Kidney (tissue), 14 donors: Measurements from ENCODE around the gene BSPRY. TPM values are rescaled to one million over a fixed set of nuclear protein-coding genes. Genes with fewer than 3 reads are reported as not detected.
A peak's percentile ranks its signal among the peaks of the same experiment; 100 is the strongest.
"Not testable (repeated sequence)": the region's sequence is repeated elsewhere in the genome, so short reads cannot be mapped to it uniquely, and the experiment has no call there.

Source experiments
- DNase-seq, 5 donors: peaks; one replicate each; pipeline ENCODE4 v3.0.0-alpha.2; 2013 to 2020
- FAIRE-seq: peaks from 2 replicates; lab custom pipeline; 2012; peaks lifted over from hg19 to GRCh38; lab: Jason Lieb, UNC
- H3K27ac ChIP-seq, 2 donors: one replicate each; pipeline ENCODE4 v1.7.0; 2013; ENCODE audit warnings: low read depth in 2 of 2, low read length in 2 of 2, inconsistent platforms in 1 of 2
- H3K27me3 ChIP-seq: one replicate; pipeline ENCODE4 v1.7.1; 2013; ENCODE audit warnings: low read length, inconsistent platforms; ENCODE audit not compliant: control insufficient read depth, insufficient read depth
- H3K36me3 ChIP-seq, 3 donors: one replicate each; pipeline versions ENCODE4 v1.7.0 to v1.7.1; 2013; ENCODE audit warnings: low read length in 3 of 3, control low read depth in 1 of 3, inconsistent platforms in 1 of 3; ENCODE audit not compliant: insufficient read depth in 3 of 3, control insufficient read depth in 2 of 3
- H3K4me1 ChIP-seq, 3 donors: one replicate each; pipeline versions ENCODE4 v1.7.0 to v1.7.1; 2013; ENCODE audit warnings: low read length in 3 of 3, inconsistent platforms in 1 of 3, low read depth in 1 of 3; ENCODE audit not compliant: control insufficient read depth in 2 of 3, insufficient read depth in 2 of 3
- H3K4me3 ChIP-seq, 3 donors: one replicate each; pipeline versions ENCODE4 v1.7.0 to v1.8.1; 2013; ENCODE audit warnings: low read length in 3 of 3, control low read depth in 1 of 3, inconsistent platforms in 1 of 3
- H3K9ac ChIP-seq, 3 donors: one replicate each; pipeline versions ENCODE4 v1.7.0 to v1.7.1; 2013; ENCODE audit warnings: low read length in 3 of 3, control low read depth in 1 of 3, inconsistent platforms in 1 of 3
- H3K9me3 ChIP-seq, 3 donors: one replicate each; pipeline versions ENCODE4 v1.7.0 to v1.7.1; 2013; ENCODE audit warnings: low read length in 3 of 3, control low read depth in 1 of 3, inconsistent platforms in 1 of 3; ENCODE audit not compliant: control insufficient read depth in 2 of 3, insufficient read depth in 1 of 3
- intact Hi-C: fragments of 100-400 bp; cut with DNase I; formaldehyde crosslinking; loops from one replicate; pipeline ENCODE4 v1.11.1; 2022
- polyA plus RNA-seq: library from polyadenylated mRNA; stranded (reverse); fragments of 350-450 nt; fragmentation: Illumina TruSeq; extraction: RNeasy Lipid Tissue Mini Kit (QIAGEN cat#74804); gene quantifications from one replicate; pipeline ENCODE4 v1.2.3, GENCODE V29; 2014; ENCODE audit warnings: low read depth, low replicate concordance; ENCODE audit not compliant: insufficient read depth
- total RNA-seq: library from RNA; stranded (reverse); fragmentation: NEBNext Ultra II Directional; extraction: Animal tissue kit (Norgen Biotek cat#: 25700); gene quantifications from one replicate; pipeline ENCODE4 v1.2.1, GENCODE V29; 2021
- TF ChIP-seq, protein P1 (sequence below): IDR thresholded peaks from 3 replicates; pipeline ENCODE4 v1.5.1; 2012; ENCODE audit warnings: mild to moderate bottlenecking, moderate library complexity, borderline replicate concordance; ENCODE audit not compliant: insufficient read depth; ENCODE audit errors: extremely low read depth
- donor health status: control.
- donor health status: control.
- donor health status: control.
- donor health status: control.
- donor health status: control.
- donor health status: DM: yes; HTN: yes; CAD: no.
- donor health status: Normal renal cell carcinoma (clear cell type).

The BSPRY gene
- total and polyA plus RNA-seq, 2 donors from 2014 or later = 14.5 to 18.0 TPM

DNA sequence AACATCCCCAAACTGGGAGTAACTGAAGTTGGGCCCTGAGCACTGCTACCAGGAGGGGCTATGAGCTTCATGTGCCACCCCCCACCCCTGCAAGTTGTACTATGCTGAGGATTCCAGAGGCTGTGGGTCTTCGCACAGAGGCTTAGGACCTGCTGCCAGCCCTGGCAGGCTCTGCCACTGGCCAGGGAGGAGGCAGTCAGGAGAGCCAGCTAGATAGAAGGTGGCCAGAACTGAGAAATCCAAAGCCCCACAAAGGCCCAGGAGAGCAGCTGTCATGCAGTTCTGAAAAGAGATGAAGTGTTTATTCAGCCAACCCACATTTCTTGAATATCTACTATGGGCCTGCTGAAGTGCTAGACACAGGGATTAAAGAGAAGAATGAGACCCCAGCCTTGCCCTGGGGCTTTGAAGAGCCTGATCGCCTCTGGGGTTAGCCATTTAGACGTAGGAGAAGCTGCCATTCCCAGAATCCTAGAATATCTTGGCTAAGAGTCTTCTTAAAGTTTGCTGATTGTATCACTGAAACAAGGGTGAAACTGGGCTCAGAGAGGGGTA lies 50.4 kb downstream of the BSPRY start:
- FAIRE-seq = no peak

DNA sequence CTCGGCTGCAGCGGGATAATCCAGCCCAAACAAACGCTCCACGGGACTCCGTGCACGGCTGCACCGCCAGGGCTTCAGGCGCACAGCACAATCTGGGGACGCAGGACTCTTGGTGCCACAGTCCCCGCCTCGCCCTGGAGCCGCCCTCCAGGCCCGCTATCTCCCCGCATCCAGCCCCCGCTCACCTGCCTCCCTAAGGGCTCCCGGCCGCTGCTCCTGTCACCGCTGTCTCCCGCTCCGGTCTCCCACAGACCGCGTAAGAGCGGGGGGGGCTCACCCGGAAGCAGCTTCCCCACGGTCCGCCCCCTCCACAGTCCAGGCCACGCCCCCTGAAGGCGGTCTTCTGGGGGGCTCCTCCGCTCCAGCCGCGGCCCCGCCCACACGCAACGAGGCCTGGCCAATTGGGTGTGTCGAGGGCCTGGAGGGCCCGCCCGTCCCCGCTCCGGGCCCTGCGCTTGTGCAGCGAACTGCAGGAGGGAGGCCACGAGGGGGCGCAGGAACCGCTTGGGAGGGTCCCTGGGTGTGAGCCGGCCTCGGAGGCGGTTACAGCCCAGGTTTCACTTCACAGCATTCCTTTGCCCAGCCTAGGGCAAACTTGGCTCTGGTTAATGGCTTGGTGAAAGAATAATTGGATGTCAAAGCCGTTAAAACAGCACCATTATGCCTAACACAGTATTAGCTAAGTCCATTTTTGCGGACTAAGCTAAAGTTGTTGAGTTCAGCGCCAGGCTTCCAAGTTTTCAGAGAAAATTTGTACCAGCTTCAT lies 51.9 kb downstream of the BSPRY start, which contains the start of gene ALAD:
TSS of gene ALAD (minus strand) at position 258 of the 766 bp plus-strand sequence. CDS start 7,725 bp downstream, outside the sequence.
- peak within 1 kb of the TSS; percentile 37 to 78 (median 72) for H3K9ac ChIP-seq
- no peaks in the 10 kb centered on the region for H3K36me3 ChIP-seq
- DNase-seq (peak; percentile 99 to 100 (median 100)), FAIRE-seq (peak; percentile 92)
- H3K4me1 ChIP-seq = peaks cover 0 to 17% (median 10%) of the 10 kb centered on the region in 3 donors
- intact Hi-C loops = no loop called here
- H3K27me3 ChIP-seq = no peaks in the 10 kb centered on the region
- H3K4me3 ChIP-seq = peak within 1 kb of the TSS; percentile 75 to 81 (median 80)
- H3K27ac ChIP-seq = peak within 1 kb of the TSS; percentile 17 to 68
- TF ChIP-seq, protein P1, sequence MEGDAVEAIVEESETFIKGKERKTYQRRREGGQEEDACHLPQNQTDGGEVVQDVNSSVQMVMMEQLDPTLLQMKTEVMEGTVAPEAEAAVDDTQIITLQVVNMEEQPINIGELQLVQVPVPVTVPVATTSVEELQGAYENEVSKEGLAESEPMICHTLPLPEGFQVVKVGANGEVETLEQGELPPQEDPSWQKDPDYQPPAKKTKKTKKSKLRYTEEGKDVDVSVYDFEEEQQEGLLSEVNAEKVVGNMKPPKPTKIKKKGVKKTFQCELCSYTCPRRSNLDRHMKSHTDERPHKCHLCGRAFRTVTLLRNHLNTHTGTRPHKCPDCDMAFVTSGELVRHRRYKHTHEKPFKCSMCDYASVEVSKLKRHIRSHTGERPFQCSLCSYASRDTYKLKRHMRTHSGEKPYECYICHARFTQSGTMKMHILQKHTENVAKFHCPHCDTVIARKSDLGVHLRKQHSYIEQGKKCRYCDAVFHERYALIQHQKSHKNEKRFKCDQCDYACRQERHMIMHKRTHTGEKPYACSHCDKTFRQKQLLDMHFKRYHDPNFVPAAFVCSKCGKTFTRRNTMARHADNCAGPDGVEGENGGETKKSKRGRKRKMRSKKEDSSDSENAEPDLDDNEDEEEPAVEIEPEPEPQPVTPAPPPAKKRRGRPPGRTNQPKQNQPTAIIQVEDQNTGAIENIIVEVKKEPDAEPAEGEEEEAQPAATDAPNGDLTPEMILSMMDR = peak; percentile 82
- no peaks in the 10 kb centered on the region for H3K9me3 ChIP-seq

More for the DNA sequence above, 50.4 kb downstream of the BSPRY start:
- Histone ChIP-seq H3K4me1 (peaks cover 0 to 17% (median 10%) of the 10 kb centered on the region in 3 donors), H3K4me3 (peak overlapping the region in 2 of 3 donors; percentile 80 to 81), H3K27ac (peak overlapping the region; percentile 8 to 16), H3K36me3 (no peaks in the 10 kb centered on the region), H3K9me3 (no peaks in the 10 kb centered on the region), H3K9ac (peak overlapping the region in 1 of 3 donors; percentile 13), H3K27me3 (no peaks in the 10 kb centered on the region)
- TF ChIP-seq, protein P1 = no peak
- intact Hi-C loops = no loop called here
- no peak for DNase-seq

DNA sequence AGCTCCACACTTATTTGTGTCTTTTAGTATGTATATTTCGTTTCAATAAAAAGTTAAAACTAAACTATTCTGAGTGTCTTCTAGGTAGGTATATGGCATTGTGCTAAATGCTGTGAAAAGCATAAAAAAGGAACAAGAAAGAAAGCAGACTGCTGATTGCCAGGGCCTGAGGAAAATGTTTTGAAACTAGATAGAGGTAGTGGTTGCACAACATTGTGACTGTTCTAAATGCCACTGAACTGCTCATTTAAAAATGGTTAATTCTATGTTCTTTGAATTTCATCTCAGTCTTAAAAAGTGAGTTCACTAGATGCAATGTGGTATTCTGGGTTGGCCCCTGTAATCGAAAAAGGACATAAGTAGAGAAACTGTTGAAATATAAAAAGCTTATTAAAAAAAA lies 54.3 kb downstream of the BSPRY start:
- H3K36me3 ChIP-seq = peaks cover 5 to 9% (median 8%) of the 10 kb centered on the region in 3 donors
- TF ChIP-seq, protein P1 = no peak
- DNase-seq = no peak
- peaks cover 0 to 11% (median 10%) of the 10 kb centered on the region in 3 donors for H3K4me1 ChIP-seq
- H3K4me3 ChIP-seq = no peak overlapping the region
- H3K27ac ChIP-seq = peak overlapping the region in 1 of 2 donors; percentile 32
- FAIRE-seq = no peak
- no peaks in the 10 kb centered on the region for H3K9me3 ChIP-seq
- intact Hi-C loops = no loop called here
- no peak overlapping the region for H3K9ac ChIP-seq
- H3K27me3 ChIP-seq = no peaks in the 10 kb centered on the region

DNA sequence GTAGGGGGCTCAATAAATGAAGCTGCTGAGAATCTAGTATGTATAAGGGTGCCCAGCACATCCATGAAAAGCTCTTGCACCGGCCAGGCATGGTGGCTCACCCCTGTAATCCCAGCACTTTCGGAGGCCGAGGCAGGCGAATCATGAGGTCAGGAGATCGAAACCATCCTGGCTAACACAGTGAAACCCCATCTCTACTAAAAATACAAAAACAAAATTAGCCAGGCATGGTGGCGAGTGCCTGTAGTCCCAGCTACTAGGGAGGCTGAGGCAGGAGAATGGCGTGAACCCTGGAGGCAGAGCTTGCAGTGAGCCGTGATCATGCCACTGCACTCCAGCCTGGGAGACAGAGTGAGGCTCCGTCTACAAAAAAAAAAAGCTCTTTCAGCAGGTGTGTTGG lies 57.0 kb downstream of the BSPRY start:
- H3K4me3 ChIP-seq, FAIRE-seq, H3K27ac ChIP-seq, H3K9ac ChIP-seq, DNase-seq, H3K27me3 ChIP-seq, H3K9me3 ChIP-seq, intact Hi-C loops: not testable (repeated sequence)
- H3K36me3 ChIP-seq = peaks cover 5 to 11% (median 10%) of the 10 kb centered on the region in 3 donors
- H3K4me1 ChIP-seq = peaks cover 3 to 11% (median 6%) of the 10 kb centered on the region in 3 donors
